HepG2 (cell line): ENCODE measurements around the gene MEF2D.

Experiments
- ARNTL ChIP-seq: sonication (generic); formaldehyde crosslinking; IDR thresholded peaks from 2 replicates; pipeline ENCODE4 v1.4.0; 2020; ENCODE audit warnings: mild to moderate bottlenecking, missing genetic modification reagents
- NR2F1 ChIP-seq, 2 experiments: fragments of 450-650 bp in 1 of 2; formaldehyde crosslinking in 1 of 2; IDR thresholded peaks; 2 replicates each; pipeline versions ENCODE4 v1.5.0 to v1.6.1; 2016 to 2020; ENCODE audit warnings: mild to moderate bottlenecking in 1 of 2, missing compliant biosample characterization in 1 of 2, missing genetic modification reagents in 1 of 2, moderate library complexity in 1 of 2
- SMAD1 ChIP-seq: sonication (generic); formaldehyde crosslinking; IDR thresholded peaks from 2 replicates; pipeline ENCODE4 v1.4.0; 2020; ENCODE audit warnings: missing genetic modification reagents, low read depth, mild to moderate bottlenecking, borderline replicate concordance
- SYNCRIP ChIP-seq: fragments of 200-400 bp; formaldehyde crosslinking; IDR thresholded peaks from 2 replicates; pipeline ENCODE4 v1.6.1; 2018; ENCODE audit warnings: mild to moderate bottlenecking, low read depth, low read length; ENCODE audit not compliant: insufficient read depth

DNA sequence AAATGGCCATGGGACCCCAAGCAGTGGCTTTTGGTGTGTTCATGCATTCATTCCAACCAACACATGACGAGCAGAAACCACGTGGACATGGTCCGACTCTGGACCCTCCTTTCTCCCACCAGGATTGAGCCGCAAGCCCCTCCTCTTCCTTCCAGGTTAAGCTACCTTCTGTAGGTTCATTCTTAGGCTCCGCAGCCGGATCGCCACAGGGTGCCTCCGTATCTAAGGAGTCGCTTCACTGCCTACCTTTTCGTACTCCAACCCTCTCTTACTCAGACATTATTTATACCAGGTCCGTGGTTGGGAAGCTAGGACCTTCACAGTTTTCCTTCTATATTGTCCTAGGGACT, 67.9 kb downstream of the MEF2D start:
- no peak for TF ChIP-seq SYNCRIP
- no peak for TF ChIP-seq NR2F1 (CRISPR knock-in tag; IDR thresholded peaks at IDR 0.05)
- no peak for TF ChIP-seq SMAD1
- TF ChIP-seq ARNTL (CRISPR knock-in tag), result no peak
